Activated CD8-positive, alpha-beta memory T cell treated with anti-CD3 and anti-CD28 coated beads for 1 hour (primary cell): ENCODE results near the gene NDC1.

ENCODE experiments used
- DNase-seq, 2 donors: peaks; one replicate each; pipeline ENCODE4 v3.0.0-alpha.2; 2020; ENCODE audit warnings: low read depth in 1 of 2; ENCODE audit errors: extremely low read depth in 1 of 2

The NDC1 gene

DNA sequence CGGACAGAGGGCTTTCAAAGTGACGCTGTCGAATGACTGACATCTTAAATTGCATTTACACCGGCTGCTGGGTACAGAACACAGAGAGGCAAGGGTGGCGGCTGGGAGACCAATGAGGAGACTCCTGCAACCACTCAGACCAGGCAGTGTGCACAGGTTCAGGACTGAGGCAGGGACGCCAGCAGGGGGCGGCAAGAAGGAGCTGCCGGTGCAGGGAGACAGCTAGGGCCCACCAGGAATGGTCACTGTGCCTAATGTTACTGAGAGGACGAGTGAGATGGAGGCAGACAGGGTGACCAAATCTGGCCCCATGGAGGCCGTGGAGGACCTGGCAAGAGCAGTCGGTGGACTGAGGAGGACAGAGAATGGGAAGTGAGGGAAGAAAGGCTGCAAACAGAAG is 122.6 kb downstream of the NDC1 start:
- DNase-seq = no peak
